ENCODE measurements around the gene GRM8.

DNA sequence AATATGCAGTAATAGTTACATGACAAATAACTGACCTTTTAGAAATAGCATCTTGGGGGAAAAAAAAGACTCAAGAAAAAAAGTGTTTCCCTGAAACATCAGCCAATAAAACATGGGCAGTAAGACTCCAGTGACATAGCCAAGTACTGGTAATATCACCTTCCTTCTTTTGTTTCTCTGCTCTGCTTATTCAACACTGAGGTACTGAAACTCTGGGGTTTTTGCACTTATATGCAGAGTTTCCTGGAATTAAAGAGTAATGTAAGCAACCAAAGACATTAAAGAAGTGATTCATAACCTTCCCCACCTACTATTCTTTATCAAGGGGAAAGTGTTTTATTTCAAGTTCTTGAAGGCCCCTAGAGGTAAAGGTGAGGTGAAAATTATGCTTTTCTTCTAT is 414.5 kb downstream of the GRM8 start:
- TF ChIP-seq EZH2 (IDR thresholded peaks at IDR 0.05; ENCODE audit: low read length): no peak
- TF ChIP-seq, protein P1, sequence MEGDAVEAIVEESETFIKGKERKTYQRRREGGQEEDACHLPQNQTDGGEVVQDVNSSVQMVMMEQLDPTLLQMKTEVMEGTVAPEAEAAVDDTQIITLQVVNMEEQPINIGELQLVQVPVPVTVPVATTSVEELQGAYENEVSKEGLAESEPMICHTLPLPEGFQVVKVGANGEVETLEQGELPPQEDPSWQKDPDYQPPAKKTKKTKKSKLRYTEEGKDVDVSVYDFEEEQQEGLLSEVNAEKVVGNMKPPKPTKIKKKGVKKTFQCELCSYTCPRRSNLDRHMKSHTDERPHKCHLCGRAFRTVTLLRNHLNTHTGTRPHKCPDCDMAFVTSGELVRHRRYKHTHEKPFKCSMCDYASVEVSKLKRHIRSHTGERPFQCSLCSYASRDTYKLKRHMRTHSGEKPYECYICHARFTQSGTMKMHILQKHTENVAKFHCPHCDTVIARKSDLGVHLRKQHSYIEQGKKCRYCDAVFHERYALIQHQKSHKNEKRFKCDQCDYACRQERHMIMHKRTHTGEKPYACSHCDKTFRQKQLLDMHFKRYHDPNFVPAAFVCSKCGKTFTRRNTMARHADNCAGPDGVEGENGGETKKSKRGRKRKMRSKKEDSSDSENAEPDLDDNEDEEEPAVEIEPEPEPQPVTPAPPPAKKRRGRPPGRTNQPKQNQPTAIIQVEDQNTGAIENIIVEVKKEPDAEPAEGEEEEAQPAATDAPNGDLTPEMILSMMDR (optimal IDR thresholded peaks at IDR 0.05 in 1 of 3, IDR thresholded peaks at IDR 0.05 in 1 of 3, conservative IDR thresholded peaks at IDR 0.05 in 1 of 3; ENCODE audit: extremely low read depth in 1 of 3, insufficient read depth in 2 of 3, low read length in 3 of 3): no peak
